ENCODE data around the gene MATK.
"Not testable (repeated sequence)": the region's sequence is repeated elsewhere in the genome, so short reads cannot be mapped to it uniquely, and the experiment has no call there.

Gene MATK

DNA sequence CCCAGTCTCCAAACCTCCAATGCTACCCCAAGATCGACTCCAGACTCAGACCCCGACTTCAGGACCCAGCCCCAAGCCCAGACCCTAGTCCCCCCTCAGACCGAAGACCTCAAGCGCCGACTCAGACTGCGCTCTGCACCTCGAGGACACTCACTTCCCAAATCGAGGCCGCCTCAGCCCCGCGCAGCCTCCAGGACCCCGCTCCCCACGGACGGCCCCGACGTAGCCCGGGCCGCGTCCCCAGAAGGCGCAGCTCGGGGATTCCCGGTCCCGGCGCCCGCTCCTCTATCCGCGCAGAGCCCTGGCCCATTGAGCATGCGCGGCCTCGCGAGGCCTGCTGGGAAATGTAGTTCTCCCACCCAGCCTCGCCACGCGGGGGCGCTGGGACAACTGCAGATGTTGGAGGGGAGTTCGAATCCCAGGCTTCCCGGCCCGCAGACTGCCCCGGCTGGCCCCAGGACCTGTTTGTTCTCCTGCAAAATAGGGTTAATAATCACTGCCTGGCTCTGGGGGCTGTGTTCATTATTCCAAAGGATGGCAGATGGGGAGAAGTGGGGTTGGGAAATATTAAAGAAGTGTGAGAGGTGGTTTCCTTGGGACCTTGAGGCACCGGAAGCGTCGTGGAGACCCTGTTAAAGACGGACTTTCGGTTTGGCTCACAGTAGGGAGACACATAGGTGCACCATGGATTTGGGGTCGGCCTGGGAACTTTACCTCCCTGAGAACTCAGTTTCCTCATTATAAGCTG lies 24.6 kb downstream of the MATK start, which contains the start of gene APBA3:
Gene APBA3, minus strand, starts transcription at position 311 of the 748 bp plus-strand sequence. CDS start 1,428 bp downstream, outside the sequence.
- DNase-seq (ENCODE audit: extremely low spot score) = peak; percentile 91
- POLR2A ChIA-PET = interaction anchor here (0.6 to 3.6 kb wide), 31 partner anchors 10 to 709 kb away, joined by 3 to 40 read pairs (median 7); partner anchors contain the start of genes EEF2, MATK, PIAS4 and YJU2
- CTCF ChIA-PET = interaction anchor here (0.8 to 1.8 kb wide), 3 partner anchors 10 to 226 kb away, joined by 4 to 7 read pairs (median 4); no protein-coding TSS in a partner anchor
- TF ChIP-seq ZNF384 (IDR thresholded peaks at IDR 0.05) (no peak), L3MBTL2 (conservative IDR thresholded peaks at IDR 0.05) (0 out of 2 replicates have a peak, but pooled peaks have one; percentile 27), ELF4 (IDR thresholded peaks at IDR 0.05) (no peak), PKNOX1 (IDR thresholded peaks at IDR 0.05) (no peak)

GRCh38 chr19:3760871-3761361 lies 25.3 kb downstream of the MATK start:
- TF ChIP-seq ARNT (IDR thresholded peaks at IDR 0.05) (no peak), NFRKB (IDR thresholded peaks at IDR 0.05) (no peak), HDGF (IDR thresholded peaks at IDR 0.05; ENCODE audit: borderline replicate concordance) (no peak), SUZ12 (IDR thresholded peaks at IDR 0.05) (no peak), ELF4 (IDR thresholded peaks at IDR 0.05) (no peak), BHLHE40 (IDR thresholded peaks at IDR 0.05; ENCODE audit: borderline replicate concordance) (no peak), TARDBP (IDR thresholded peaks at IDR 0.05) (no peak), CTBP1 (IDR thresholded peaks at IDR 0.05; ENCODE audit: borderline replicate concordance) (no peak)
- ChIA-PET POLR2A (interaction anchor here (2.0 to 3.6 kb wide), 4 partner anchors 10 to 247 kb away, joined by 7 to 40 read pairs (median 10); partner anchors contain the start of gene PIAS4), CTCF (no interaction called here)
- no peak for DNase-seq (ENCODE audit: extremely low spot score)

- ChIA-PET POLR2A (no interaction called here), CTCF (no interaction called here)
- no peak for DNase-seq (ENCODE audit: extremely low spot score)
- TF ChIP-seq HDGF (IDR thresholded peaks at IDR 0.05; ENCODE audit: borderline replicate concordance) = no peak
- no peak for TF ChIP-seq BHLHE40 (IDR thresholded peaks at IDR 0.05; ENCODE audit: borderline replicate concordance)
- TF ChIP-seq FOXK2 (IDR thresholded peaks at IDR 0.05) = no peak
- no peak for TF ChIP-seq PKNOX1 (IDR thresholded peaks at IDR 0.05)
- no peak for TF ChIP-seq ARNT (IDR thresholded peaks at IDR 0.05)
- TF ChIP-seq SUZ12 (IDR thresholded peaks at IDR 0.05) = no peak
- TF ChIP-seq SP1 (IDR thresholded peaks at IDR 0.05) = no peak
- no peak for TF ChIP-seq NFRKB (IDR thresholded peaks at IDR 0.05)
These were observed 26.5 kb downstream of the MATK start for GRCh38 chr19:3759482-3760254.

DNA sequence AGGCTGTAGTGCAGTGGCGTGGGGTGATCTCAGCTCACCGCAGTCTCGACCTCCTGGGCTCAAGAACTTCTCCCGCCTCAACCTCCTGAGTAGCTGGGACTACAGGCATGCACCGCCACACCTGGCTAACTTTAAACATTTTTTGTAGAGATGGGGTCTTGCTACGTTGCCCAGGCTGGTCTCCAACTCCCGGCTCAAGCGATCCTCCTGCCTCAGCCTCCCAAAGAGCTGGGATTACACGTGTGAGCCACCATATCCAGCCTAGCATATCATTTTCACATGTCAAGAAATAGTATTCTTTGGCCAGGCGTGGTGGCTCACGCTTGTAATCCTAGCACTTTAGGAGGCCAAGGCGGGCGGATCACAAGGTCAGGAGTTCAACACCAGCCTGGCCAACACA lies 27.9 kb downstream of the MATK start:
- CTCF ChIA-PET = interaction anchor here (0.7 kb wide), 1 partner anchor 73 kb away, joined by 3 read pairs; no protein-coding TSS in a partner anchor
- DNase-seq (ENCODE audit: extremely low spot score); POLR2A ChIA-PET: not testable (repeated sequence)

- CTCF ChIA-PET = interaction anchor here (0.7 kb wide), 1 partner anchor 74 kb away, joined by 3 read pairs; no protein-coding TSS in a partner anchor
- POLR2A ChIA-PET; DNase-seq (ENCODE audit: extremely low spot score): not testable (repeated sequence)
These were observed 28.5 kb downstream of the MATK start for GRCh38 chr19:3757705-3758104.

- no peak for DNase-seq (ENCODE audit: extremely low spot score)
- POLR2A ChIA-PET = interaction anchor here (6.0 kb wide), 1 partner anchor 8 kb away, joined by 40 read pairs; the partner anchor contains the start of genes APBA3 and MRPL54
- CTCF ChIA-PET = no interaction called here
- TF ChIP-seq L3MBTL2 (conservative IDR thresholded peaks at IDR 0.05) (no peak), TARDBP (IDR thresholded peaks at IDR 0.05) (no peak), ELF4 (IDR thresholded peaks at IDR 0.05) (no peak), HDGF (IDR thresholded peaks at IDR 0.05; ENCODE audit: borderline replicate concordance) (no peak), CTBP1 (IDR thresholded peaks at IDR 0.05; ENCODE audit: borderline replicate concordance) (no peak), ZNF384 (IDR thresholded peaks at IDR 0.05) (no peak), LEF1 (IDR thresholded peaks at IDR 0.05; ENCODE audit: borderline replicate concordance) (no peak), BHLHE40 (IDR thresholded peaks at IDR 0.05; ENCODE audit: borderline replicate concordance) (no peak), NFRKB (IDR thresholded peaks at IDR 0.05) (no peak), SUZ12 (IDR thresholded peaks at IDR 0.05) (no peak), FOXA1 (IDR thresholded peaks at IDR 0.05) (no peak), FOXK2 (IDR thresholded peaks at IDR 0.05) (no peak), SP1 (IDR thresholded peaks at IDR 0.05) (no peak), ARNT (IDR thresholded peaks at IDR 0.05) (no peak), PKNOX1 (IDR thresholded peaks at IDR 0.05) (no peak)
These were observed 32.4 kb downstream of the MATK start for GRCh38 chr19:3753631-3754410.
